SK-N-SH (cell line): ENCODE data around the gene CENPL.
"Not testable (repeated sequence)": the region's sequence is repeated elsewhere in the genome, so short reads cannot be mapped to it uniquely, and the experiment has no call there.

Experiments used
- CHD2 ChIP-seq: fragments of 150-350 bp; IDR thresholded peaks from 2 replicates; pipeline ENCODE4 v1.6.1; 2018; ENCODE audit warnings: low read length; ENCODE audit not compliant: partially characterized antibody
- CTCF ChIP-seq: fragments of 200-600 bp; sonication (generic); IDR thresholded peaks from 2 replicates; pipeline ENCODE4 v1.6.1; 2017; ENCODE audit warnings: antibody characterized with exemption, mild to moderate bottlenecking, moderate library complexity
- ELF1 ChIP-seq: IDR thresholded peaks from 2 replicates; pipeline ENCODE4 v1.4.0; 2012
- EP300 ChIP-seq, 2 experiments: IDR thresholded peaks; 2 replicates each; pipeline versions ENCODE4 v1.4.0 to v1.6.1; 2012; ENCODE audit warnings: borderline replicate concordance in 1 of 2, low read depth in 1 of 2, low read length in 1 of 2
- FOSL2 ChIP-seq: IDR thresholded peaks from 2 replicates; pipeline ENCODE4 v1.4.0; 2012; ENCODE audit warnings: low read depth, mild to moderate bottlenecking, moderate library complexity, borderline replicate concordance
- MXI1 ChIP-seq: IDR thresholded peaks from 2 replicates; pipeline ENCODE4 v1.6.1; 2012; ENCODE audit warnings: mild to moderate bottlenecking, low read depth, low read length, improper control_type of control experiment
- RAD21 ChIP-seq: IDR thresholded peaks from 2 replicates; pipeline ENCODE4 v1.6.1; 2012; ENCODE audit warnings: mild to moderate bottlenecking, low read length
- TAF1 ChIP-seq: IDR thresholded peaks from 2 replicates; pipeline ENCODE4 v1.6.1; 2012; ENCODE audit warnings: low read depth, mild to moderate bottlenecking, low read length, moderate library complexity, borderline replicate concordance
- ZBTB33 ChIP-seq: IDR thresholded peaks from 2 replicates; pipeline ENCODE4 v1.4.0; 2012; ENCODE audit warnings: low read depth, borderline replicate concordance
- TF ChIP-seq, protein P1 (sequence below): IDR thresholded peaks from 2 replicates; pipeline ENCODE4 v1.4.0; 2012; ENCODE audit warnings: low read depth
- TF ChIP-seq, protein P2 (sequence below): fragments of 150-350 bp; IDR thresholded peaks from 2 replicates; pipeline ENCODE4 v1.6.1; 2017; ENCODE audit warnings: antibody characterized with exemption, low read length, low read depth, borderline replicate concordance
- TF ChIP-seq, protein P3 (sequence below): IDR thresholded peaks from 2 replicates; pipeline ENCODE4 v1.6.1; 2012; ENCODE audit warnings: mild to moderate bottlenecking, low read depth, low read length, moderate library complexity

DNA sequence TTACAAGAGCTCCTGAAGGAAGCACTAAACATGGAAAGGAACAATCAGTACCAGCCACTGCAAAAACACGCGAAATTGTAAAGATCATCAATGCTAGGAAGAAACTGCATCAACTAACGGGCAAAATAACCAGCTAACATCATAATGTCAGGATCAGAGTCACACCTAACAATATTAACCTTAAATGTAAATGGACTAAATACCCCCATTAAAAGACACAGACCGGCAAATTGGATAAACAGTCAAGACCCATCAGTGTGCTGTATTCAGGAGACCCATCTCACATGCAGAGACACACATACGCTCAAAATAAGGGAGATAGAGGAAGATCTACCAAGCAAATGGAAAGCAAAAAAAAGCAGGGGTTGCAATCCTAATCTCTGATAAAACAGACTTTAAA lies 11.0 kb downstream of the CENPL start:
- TF ChIP-seq, protein P1, sequence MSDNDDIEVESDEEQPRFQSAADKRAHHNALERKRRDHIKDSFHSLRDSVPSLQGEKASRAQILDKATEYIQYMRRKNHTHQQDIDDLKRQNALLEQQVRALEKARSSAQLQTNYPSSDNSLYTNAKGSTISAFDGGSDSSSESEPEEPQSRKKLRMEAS: not testable (repeated sequence)
- TF ChIP-seq EP300 (IDR thresholded peaks at IDR 0.05; ENCODE audit: borderline replicate concordance in 1 of 2, low read depth in 1 of 2, low read length in 1 of 2); CTCF; TAF1; CHD2; FOSL2; RAD21; ZBTB33; MXI1; ELF1: not testable (repeated sequence)
- TF ChIP-seq, protein P2, sequence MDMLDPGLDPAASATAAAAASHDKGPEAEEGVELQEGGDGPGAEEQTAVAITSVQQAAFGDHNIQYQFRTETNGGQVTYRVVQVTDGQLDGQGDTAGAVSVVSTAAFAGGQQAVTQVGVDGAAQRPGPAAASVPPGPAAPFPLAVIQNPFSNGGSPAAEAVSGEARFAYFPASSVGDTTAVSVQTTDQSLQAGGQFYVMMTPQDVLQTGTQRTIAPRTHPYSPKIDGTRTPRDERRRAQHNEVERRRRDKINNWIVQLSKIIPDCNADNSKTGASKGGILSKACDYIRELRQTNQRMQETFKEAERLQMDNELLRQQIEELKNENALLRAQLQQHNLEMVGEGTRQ: not testable (repeated sequence)
- TF ChIP-seq, protein P3, sequence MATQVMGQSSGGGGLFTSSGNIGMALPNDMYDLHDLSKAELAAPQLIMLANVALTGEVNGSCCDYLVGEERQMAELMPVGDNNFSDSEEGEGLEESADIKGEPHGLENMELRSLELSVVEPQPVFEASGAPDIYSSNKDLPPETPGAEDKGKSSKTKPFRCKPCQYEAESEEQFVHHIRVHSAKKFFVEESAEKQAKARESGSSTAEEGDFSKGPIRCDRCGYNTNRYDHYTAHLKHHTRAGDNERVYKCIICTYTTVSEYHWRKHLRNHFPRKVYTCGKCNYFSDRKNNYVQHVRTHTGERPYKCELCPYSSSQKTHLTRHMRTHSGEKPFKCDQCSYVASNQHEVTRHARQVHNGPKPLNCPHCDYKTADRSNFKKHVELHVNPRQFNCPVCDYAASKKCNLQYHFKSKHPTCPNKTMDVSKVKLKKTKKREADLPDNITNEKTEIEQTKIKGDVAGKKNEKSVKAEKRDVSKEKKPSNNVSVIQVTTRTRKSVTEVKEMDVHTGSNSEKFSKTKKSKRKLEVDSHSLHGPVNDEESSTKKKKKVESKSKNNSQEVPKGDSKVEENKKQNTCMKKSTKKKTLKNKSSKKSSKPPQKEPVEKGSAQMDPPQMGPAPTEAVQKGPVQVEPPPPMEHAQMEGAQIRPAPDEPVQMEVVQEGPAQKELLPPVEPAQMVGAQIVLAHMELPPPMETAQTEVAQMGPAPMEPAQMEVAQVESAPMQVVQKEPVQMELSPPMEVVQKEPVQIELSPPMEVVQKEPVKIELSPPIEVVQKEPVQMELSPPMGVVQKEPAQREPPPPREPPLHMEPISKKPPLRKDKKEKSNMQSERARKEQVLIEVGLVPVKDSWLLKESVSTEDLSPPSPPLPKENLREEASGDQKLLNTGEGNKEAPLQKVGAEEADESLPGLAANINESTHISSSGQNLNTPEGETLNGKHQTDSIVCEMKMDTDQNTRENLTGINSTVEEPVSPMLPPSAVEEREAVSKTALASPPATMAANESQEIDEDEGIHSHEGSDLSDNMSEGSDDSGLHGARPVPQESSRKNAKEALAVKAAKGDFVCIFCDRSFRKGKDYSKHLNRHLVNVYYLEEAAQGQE: not testable (repeated sequence)
